Activated CD4-positive, alpha-beta T cell treated with anti-CD3 and anti-CD28 coated beads for 4 hours (primary cell): ENCODE results near the gene GDI2.

ENCODE experiments used
- DNase-seq, 2 donors: peaks; one replicate each; pipeline ENCODE4 v3.0.0-alpha.2; 2020

Gene GDI2

GRCh38 chr10:5737352-5737751, 75.9 kb downstream of the GDI2 start:
- no peak for DNase-seq

GRCh38 chr10:5736591-5736990, 76.6 kb downstream of the GDI2 start:
- no peak for DNase-seq

- DNase-seq, result no peak
Observed at GRCh38 chr10:5735119-5735518, 78.1 kb downstream of the GDI2 start.

DNA sequence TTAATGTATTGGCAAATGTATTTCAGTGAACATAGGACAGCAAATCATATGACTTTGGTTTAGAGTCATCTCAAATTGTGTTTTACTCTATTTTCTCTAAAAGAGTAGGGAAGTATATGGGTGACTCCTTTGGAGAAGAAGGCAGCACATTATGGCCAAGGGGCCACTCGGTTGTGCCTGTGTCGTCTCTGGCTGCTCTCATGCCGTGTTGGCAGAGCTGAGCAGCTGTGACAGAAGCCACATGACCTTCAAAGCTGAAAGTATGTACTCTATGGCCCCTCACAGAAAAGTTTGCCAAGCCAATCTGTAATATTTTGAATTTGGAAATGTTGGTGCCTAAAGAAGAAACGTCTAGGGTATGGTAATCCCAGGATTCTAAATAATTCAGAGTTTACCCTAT, 81.1 kb downstream of the GDI2 start:
- DNase-seq, result no peak

DNA sequence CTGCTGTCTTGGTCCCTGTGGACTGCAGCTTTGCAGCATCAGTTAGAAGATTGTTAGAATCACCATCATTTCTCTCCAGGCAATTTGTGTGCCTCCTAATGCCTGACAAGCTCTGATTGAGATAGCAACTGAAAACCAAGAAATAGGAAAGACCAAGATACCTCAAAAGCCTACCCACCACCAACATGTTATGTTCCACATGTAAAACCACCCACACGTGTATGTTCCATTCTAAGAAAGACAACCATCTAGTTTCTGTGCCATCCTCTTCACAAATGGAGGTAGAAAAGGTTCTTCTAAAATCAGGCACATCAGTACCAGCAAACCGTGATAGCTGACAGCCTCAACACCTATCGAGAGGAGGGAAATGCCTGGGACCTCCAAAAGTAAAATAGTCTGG, 81.7 kb downstream of the GDI2 start:
- no peak for DNase-seq

DNA sequence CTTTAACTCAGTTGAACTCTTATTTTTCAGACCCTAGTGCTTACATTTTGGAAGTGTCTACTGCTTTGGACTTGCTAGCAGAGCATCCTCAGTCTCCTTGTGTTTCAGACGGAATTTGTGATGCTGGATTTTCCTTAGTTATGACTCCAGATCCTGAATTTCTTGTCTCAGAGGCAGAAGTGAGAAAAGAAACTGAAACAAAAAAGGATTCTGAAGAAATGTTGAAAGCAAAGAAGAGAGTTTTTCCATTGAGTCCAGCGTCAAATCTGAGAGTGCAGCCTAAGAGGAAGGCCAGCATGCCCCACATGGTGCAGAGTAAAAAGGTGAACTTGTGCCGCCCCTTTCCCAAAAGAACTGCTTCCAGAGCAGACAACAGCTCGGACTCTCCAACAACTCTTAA, 82.5 kb downstream of the GDI2 start:
- DNase-seq, result no peak

- no peak for DNase-seq
Observed at GRCh38 chr10:5723692-5724091, 89.5 kb downstream of the GDI2 start.

- no peak for DNase-seq
Observed at GRCh38 chr10:5720182-5720581, 93.1 kb downstream of the GDI2 start.

DNA sequence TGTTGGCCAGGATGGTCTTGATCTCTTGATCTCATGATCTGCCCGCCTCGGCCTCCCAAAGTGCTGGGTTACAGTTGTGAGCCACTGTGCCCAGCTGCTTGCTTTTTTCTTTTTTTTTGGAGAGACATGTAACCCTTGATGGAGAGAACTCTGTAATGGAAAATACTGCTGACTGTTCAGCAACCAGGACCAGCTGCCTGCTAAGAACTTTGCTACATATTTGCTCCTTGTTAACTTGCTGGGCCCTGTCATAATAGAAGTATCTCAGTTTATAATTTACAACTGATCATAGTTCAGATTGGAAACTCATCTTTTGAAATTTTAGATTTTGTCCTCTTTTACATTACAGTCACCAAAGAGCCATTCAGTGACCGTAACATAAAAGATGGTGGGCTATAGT, 93.7 kb downstream of the GDI2 start:
- no peak for DNase-seq
